Measurements from ENCODE around the gene PPFIBP1.

- TF ChIP-seq CTCF (IDR thresholded peaks at IDR 0.05) (no peak), POLR2A (IDR thresholded peaks at IDR 0.05) (no peak)
Observed at GRCh38 chr12:27667540-27667939, 143.5 kb downstream of the PPFIBP1 start.

All from suprapubic skin (tissue), 3 donors.